Measurements from ENCODE around the gene HOXC5.

HOXC5 gene

GRCh38 chr12:54047160-54047963 lies 14.5 kb downstream of the HOXC5 start:
- DNase-seq (ENCODE audit: low spot score) = peak; percentile 72

- DNase-seq (ENCODE audit: low spot score) = no peak
These were observed 15.1 kb downstream of the HOXC5 start for GRCh38 chr12:54047964-54048303.

- DNase-seq (ENCODE audit: low spot score) = no peak
These were observed 15.7 kb downstream of the HOXC5 start for GRCh38 chr12:54048406-54049093.

GRCh38 chr12:54049108-54049507 lies 16.3 kb downstream of the HOXC5 start:
- DNase-seq (ENCODE audit: low spot score) = no peak

GRCh38 chr12:54050482-54050810 lies 17.6 kb downstream of the HOXC5 start:
- DNase-seq (ENCODE audit: low spot score) = no peak

GRCh38 chr12:54051026-54051842 lies 18.4 kb downstream of the HOXC5 start:
- no peak for DNase-seq (ENCODE audit: low spot score)

- no peak for DNase-seq (ENCODE audit: low spot score)
These were observed 19.1 kb downstream of the HOXC5 start for GRCh38 chr12:54051874-54052437.

- no peak for DNase-seq (ENCODE audit: low spot score)
These were observed 19.7 kb downstream of the HOXC5 start for GRCh38 chr12:54052438-54053002.

- peak; percentile 63 for DNase-seq (ENCODE audit: low spot score)
These were observed 20.3 kb downstream of the HOXC5 start for GRCh38 chr12:54053003-54053750.

GRCh38 chr12:54053751-54054741 lies 21.2 kb downstream of the HOXC5 start, which contains the start of gene HOXC4:
Gene HOXC4 (plus strand): TSS chr12:54053835. CDS start chr12:54053923, 88 bp downstream.
- peak; percentile 73 for DNase-seq (ENCODE audit: low spot score)

- no peak for DNase-seq (ENCODE audit: low spot score)
These were observed 21.9 kb downstream of the HOXC5 start for GRCh38 chr12:54054742-54055194.

- DNase-seq (ENCODE audit: low spot score) = no peak
These were observed 22.7 kb downstream of the HOXC5 start for GRCh38 chr12:54055552-54055951.

GRCh38 chr12:54056110-54056509 lies 23.3 kb downstream of the HOXC5 start:
- DNase-seq (ENCODE audit: low spot score) = no peak

GRCh38 chr12:54058128-54058768 lies 25.4 kb downstream of the HOXC5 start:
- no peak for DNase-seq (ENCODE audit: low spot score)

GRCh38 chr12:54059668-54060067 lies 26.8 kb downstream of the HOXC5 start:
- no peak for DNase-seq (ENCODE audit: low spot score)

GRCh38 chr12:54060174-54060974 lies 27.5 kb downstream of the HOXC5 start:
- no peak for DNase-seq (ENCODE audit: low spot score)

- DNase-seq (ENCODE audit: low spot score) = no peak
These were observed 28.3 kb downstream of the HOXC5 start for GRCh38 chr12:54060975-54061778.

- no peak for DNase-seq (ENCODE audit: low spot score)
These were observed 32.8 kb downstream of the HOXC5 start for GRCh38 chr12:54065677-54066076.
